WTC11 (cell line): ENCODE results near the gene S100A8. TPM values are rescaled to one million over a fixed set of nuclear protein-coding genes. Genes with fewer than 3 reads are reported as not detected.
A peak's percentile ranks its signal among the peaks of the same experiment; 100 is the strongest.
"Not testable (repeated sequence)": the region's sequence is repeated elsewhere in the genome, so short reads cannot be mapped to it uniquely, and the experiment has no call there.

Source experiments
- ATAC-seq: fragments of 200-7000 bp; cut with Tn5 transposase; 2 replicates; pipeline ENCODE4 v1.10.0; 2021; ENCODE audit warnings: mild to moderate bottlenecking, moderate library complexity
- CTCF ChIA-PET: fragments of 300-600 bp; sonication (Branson Sonifier 250); formaldehyde crosslinking; loops from one replicate; lab custom pipeline; 2021; ENCODE audit warnings: antibody characterized with exemption; lab: Charles Lee
- POLR2A ChIA-PET: fragments of 350-600 bp; sonication (Branson Sonifier 250); formaldehyde crosslinking; loops from one replicate; lab custom pipeline; 2021; ENCODE audit warnings: antibody characterized with exemption; lab: Charles Lee
- DNase-seq: peaks from one replicate; pipeline ENCODE4 v3.0.0; 2021; ENCODE audit warnings: low spot score
- H3K27ac Mint-ChIP-seq: 2 replicates; pipeline ENCODE4 v1.8.0; 2021; ENCODE audit warnings: mixed read lengths
- H3K27me3 Mint-ChIP-seq: 2 replicates; pipeline ENCODE4 v1.8.0; 2021; ENCODE audit warnings: low read depth, mild to moderate bottlenecking, moderate library complexity, mixed read lengths
- H3K36me3 Mint-ChIP-seq: 2 replicates; pipeline ENCODE4 v1.8.0; 2021; ENCODE audit warnings: mixed read lengths
- H3K4me1 Mint-ChIP-seq: 2 replicates; pipeline ENCODE4 v1.8.0; 2022; ENCODE audit warnings: mixed read lengths
- H3K4me3 Mint-ChIP-seq: 2 replicates; pipeline ENCODE4 v1.8.0; 2021; ENCODE audit warnings: mild to moderate bottlenecking, moderate library complexity, mixed read lengths
- H3K9me3 Mint-ChIP-seq: 2 replicates; pipeline ENCODE4 v1.8.0; 2021; ENCODE audit warnings: mixed read lengths
- E2F5 ChIP-seq: sonication (generic); formaldehyde crosslinking; IDR thresholded peaks from 2 replicates; pipeline ENCODE4 v1.8.1; 2022; ENCODE audit warnings: mild to moderate bottlenecking, moderate library complexity, missing genetic modification reagents
- ETV6 ChIP-seq: sonication (generic); formaldehyde crosslinking; IDR thresholded peaks from 2 replicates; pipeline ENCODE4 v1.8.1; 2022; ENCODE audit warnings: mild to moderate bottlenecking, missing genetic modification reagents
- FOXK1 ChIP-seq: sonication (generic); formaldehyde crosslinking; IDR thresholded peaks from 2 replicates; pipeline ENCODE4 v1.8.0; 2022; ENCODE audit warnings: mild to moderate bottlenecking, moderate library complexity, missing genetic modification reagents
- GRHL2 ChIP-seq: fragments of 250-450 bp; sonication (Bioruptor Pico); IDR thresholded peaks from 2 replicates; pipeline ENCODE4 v1.8.0; 2022; ENCODE audit warnings: mild to moderate bottlenecking, moderate library complexity; ENCODE audit not compliant: insufficient replicate concordance, severe bottlenecking
- HMGA2 ChIP-seq: fragments of 250-450 bp; sonication (Bioruptor Pico); IDR thresholded peaks from 2 replicates; pipeline ENCODE4 v1.4.0; 2021; ENCODE audit warnings: mild to moderate bottlenecking, moderate library complexity
- NFATC4 ChIP-seq: fragments of 250-450 bp; sonication (Bioruptor Pico); IDR thresholded peaks from 2 replicates; pipeline ENCODE4 v1.9.0; 2021; ENCODE audit warnings: mild to moderate bottlenecking
- NR3C1 ChIP-seq: sonication (generic); formaldehyde crosslinking; conservative IDR thresholded peaks from 2 replicates; pipeline ENCODE4 v1.8.1; 2023; ENCODE audit warnings: low read depth, mild to moderate bottlenecking, missing genetic modification reagents
- OVOL2 ChIP-seq: fragments of 250-450 bp; sonication (Bioruptor Pico); IDR thresholded peaks from 2 replicates; pipeline ENCODE4 v1.9.0; 2021; ENCODE audit warnings: mild to moderate bottlenecking, borderline replicate concordance
- RORB ChIP-seq: fragments of 250-450 bp; sonication (Bioruptor Pico); IDR thresholded peaks from 2 replicates; pipeline ENCODE4 v1.9.0; 2021; ENCODE audit warnings: mild to moderate bottlenecking
- TEAD4 ChIP-seq: sonication (generic); formaldehyde crosslinking; IDR thresholded peaks from 2 replicates; pipeline ENCODE4 v1.8.0; 2022; ENCODE audit warnings: mild to moderate bottlenecking, missing genetic modification reagents
- TP53 ChIP-seq: sonication (generic); formaldehyde crosslinking; IDR thresholded peaks from 2 replicates; pipeline ENCODE4 v1.8.1; 2023; ENCODE audit warnings: mild to moderate bottlenecking, missing genetic modification reagents
- USF1 ChIP-seq: sonication (generic); formaldehyde crosslinking; IDR thresholded peaks from 2 replicates; pipeline ENCODE4 v1.8.0; 2022; ENCODE audit warnings: mild to moderate bottlenecking, missing genetic modification reagents
- ZBTB21 ChIP-seq: sonication (generic); formaldehyde crosslinking; IDR thresholded peaks from 2 replicates; pipeline ENCODE4 v1.8.1; 2023; ENCODE audit warnings: mild to moderate bottlenecking, missing genetic modification reagents, borderline replicate concordance
- ZMAT4 ChIP-seq: fragments of 250-450 bp; sonication (Bioruptor Pico); IDR thresholded peaks from 2 replicates; pipeline ENCODE4 v1.9.0; 2021; ENCODE audit warnings: mild to moderate bottlenecking
- ZNF138 ChIP-seq: sonication (generic); formaldehyde crosslinking; conservative IDR thresholded peaks from 2 replicates; pipeline ENCODE4 v1.8.1; 2022; ENCODE audit warnings: mild to moderate bottlenecking, moderate library complexity, missing genetic modification reagents
- ZNF219 ChIP-seq: sonication (generic); formaldehyde crosslinking; IDR thresholded peaks from 2 replicates; pipeline ENCODE4 v1.8.0; 2023; ENCODE audit warnings: missing genetic modification reagents, mild to moderate bottlenecking, borderline replicate concordance
- ZNF232 ChIP-seq: sonication (generic); formaldehyde crosslinking; IDR thresholded peaks from 2 replicates; pipeline ENCODE4 v1.8.0; 2022; ENCODE audit warnings: mild to moderate bottlenecking, missing genetic modification reagents
- ZNF263 ChIP-seq: sonication (generic); formaldehyde crosslinking; IDR thresholded peaks from 2 replicates; pipeline ENCODE4 v1.8.1; 2022; ENCODE audit warnings: low read depth, mild to moderate bottlenecking, moderate library complexity, missing genetic modification reagents
- ZNF281 ChIP-seq: sonication (generic); formaldehyde crosslinking; IDR thresholded peaks from 2 replicates; pipeline ENCODE4 v1.8.0; 2023; ENCODE audit warnings: mild to moderate bottlenecking, missing genetic modification reagents
- ZNF416 ChIP-seq: fragments of 250-450 bp; sonication (Bioruptor Pico); IDR thresholded peaks from 2 replicates; pipeline ENCODE4 v1.9.0; 2021; ENCODE audit warnings: mild to moderate bottlenecking, inconsistent platforms
- total RNA-seq: library from RNA; stranded (reverse); gene quantifications from 3 replicates; pipeline ENCODE4 v1.2.3, GENCODE V29; 2021

The S100A8 gene
- total RNA-seq, 1 experiment from 2014 or later: not detected

- TF ChIP-seq ZNF263 (CRISPR knock-in tag) (no peak), ETV6 (CRISPR knock-in tag) (no peak)
Observed at GRCh38 chr1:153415850-153416570, 25.1 kb upstream of the S100A8 start, which contains the start of gene S100A7A (continued).

GRCh38 chr1:153413961-153414360 lies 23.1 kb upstream of the S100A8 start:
- H3K36me3 Mint-ChIP-seq, H3K4me1 Mint-ChIP-seq, H3K4me3 Mint-ChIP-seq, H3K27ac Mint-ChIP-seq, POLR2A ChIA-PET, CTCF ChIA-PET, DNase-seq, ATAC-seq: not testable (repeated sequence)
- H3K9me3 Mint-ChIP-seq: peaks cover 25% of the 10 kb centered on the region
- peaks cover 14% of the 10 kb centered on the region for H3K27me3 Mint-ChIP-seq

GRCh38 chr1:153407274-153407673 lies 16.4 kb upstream of the S100A8 start:
- H3K4me3 Mint-ChIP-seq, H3K27ac Mint-ChIP-seq, POLR2A ChIA-PET, H3K36me3 Mint-ChIP-seq, DNase-seq, ATAC-seq: not testable (repeated sequence)
- H3K9me3 Mint-ChIP-seq: peaks cover 27% of the 10 kb centered on the region
- CTCF ChIA-PET: interaction anchor here (4.0 to 5.0 kb wide), 2 partner anchors 59 to 88 kb away, joined by 13 to 21 read pairs; no protein-coding TSS in a partner anchor
- H3K27me3 Mint-ChIP-seq: peaks cover 49% of the 10 kb centered on the region
- H3K4me1 Mint-ChIP-seq: peaks cover 13% of the 10 kb centered on the region

- DNase-seq, H3K36me3 Mint-ChIP-seq, H3K4me3 Mint-ChIP-seq, H3K27ac Mint-ChIP-seq, POLR2A ChIA-PET, ATAC-seq: not testable (repeated sequence)
- Mint-ChIP-seq H3K4me1 (peaks cover 18% of the 10 kb centered on the region), H3K9me3 (peaks cover 22% of the 10 kb centered on the region), H3K27me3 (peaks cover 48% of the 10 kb centered on the region)
- CTCF ChIA-PET: interaction anchor here (0.7 to 5.0 kb wide), 3 partner anchors 51 to 89 kb away, joined by 3 to 21 read pairs (median 13); no protein-coding TSS in a partner anchor
Observed at GRCh38 chr1:153405825-153406599, 15.1 kb upstream of the S100A8 start.

- Mint-ChIP-seq H3K27me3 (peaks cover 40% of the 10 kb centered on the region), H3K27ac (no peak overlapping the region), H3K36me3 (peaks cover 3% of the 10 kb centered on the region), H3K9me3 (peaks cover 21% of the 10 kb centered on the region), H3K4me1 (peaks cover 18% of the 10 kb centered on the region), H3K4me3 (no peak overlapping the region)
- CTCF ChIA-PET: interaction anchor here (0.7 to 5.0 kb wide), 8 partner anchors 10 to 208 kb away, joined by 3 to 21 read pairs (median 6); partner anchors contain the start of genes S100A16 and S100A8
- POLR2A ChIA-PET: no interaction called here
- DNase-seq (peak; percentile 81), ATAC-seq (peak; percentile 68)
- TF ChIP-seq FOXK1 (CRISPR knock-in tag): peak; percentile 79; the same call in 1 of the 2 replicates
- TF ChIP-seq NFATC4: no peak
- peak; percentile 95 for TF ChIP-seq ZNF232 (CRISPR knock-in tag)
- 0 out of 2 replicates have a peak, but pooled peaks have one; percentile 52 for TF ChIP-seq E2F5 (CRISPR knock-in tag)
- TF ChIP-seq OVOL2 (CRISPR knock-in tag): no peak
- TF ChIP-seq ZNF219: no peak
- TF ChIP-seq ZNF416 (CRISPR knock-in tag): no peak
- TF ChIP-seq TEAD4 (CRISPR knock-in tag): 0 out of 2 replicates have a peak, but pooled peaks have one; percentile 29
- no peak for TF ChIP-seq GRHL2
- no peak for TF ChIP-seq RORB (CRISPR knock-in tag)
- TF ChIP-seq ZNF138 (CRISPR knock-in tag): peak; percentile 76; the same call in 1 of the 2 replicates
- no peak for TF ChIP-seq HMGA2 (CRISPR knock-in tag)
- peak; percentile 82 for TF ChIP-seq ZNF281
- peak; percentile 83 for TF ChIP-seq TP53 (CRISPR knock-in tag)
- no peak for TF ChIP-seq ZMAT4
- TF ChIP-seq NR3C1 (CRISPR knock-in tag): no peak
- TF ChIP-seq ZBTB21 (CRISPR knock-in tag): no peak
- TF ChIP-seq USF1 (CRISPR knock-in tag): peak; percentile 85
Observed at GRCh38 chr1:153404768-153405167, 13.9 kb upstream of the S100A8 start.
